Measurements from ENCODE around the gene AHCYL2. TPM values are rescaled to one million over a fixed set of nuclear protein-coding genes. Genes with fewer than 3 reads are reported as not detected.

AHCYL2 gene
- total and polyA plus RNA-seq, 2 experiments from 2014 or later = 7.8 to 29.4 TPM

DNA sequence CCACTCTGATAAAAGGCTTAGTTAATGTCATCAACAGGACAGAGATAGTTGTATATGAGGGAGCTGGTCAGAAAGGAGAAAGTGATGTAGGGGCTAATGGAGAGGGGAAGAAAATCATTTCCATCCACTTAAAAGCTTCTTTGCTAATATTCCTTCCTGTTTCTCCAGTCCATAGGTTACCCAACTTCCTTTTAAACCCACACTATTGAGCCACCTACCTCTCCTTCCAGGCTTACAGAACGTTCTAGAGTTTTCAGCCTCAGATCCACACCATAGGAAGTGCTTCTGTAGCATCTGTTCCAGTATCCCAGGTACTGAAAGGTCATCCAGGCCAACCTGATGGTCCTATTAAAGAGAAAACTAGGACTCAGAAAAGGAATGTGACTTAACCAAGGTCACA lies 237.6 kb downstream of the AHCYL2 start:
- H3K4me3 Mint-ChIP-seq = no peak overlapping the region
- no peaks in the 10 kb centered on the region for H3K79me2 ChIP-seq (replicated peaks; ENCODE audit: insufficient read depth)
- ATAC-seq = no peak

GRCh38 chr7:129464194-129464593 lies 239.4 kb downstream of the AHCYL2 start:
- no peak for ATAC-seq
- H3K4me2 ChIP-seq = no peak overlapping the region
- H3K4me3 ChIP-seq = no peak overlapping the region
- H3K79me2 ChIP-seq (replicated peaks; ENCODE audit: insufficient read depth) = no peaks in the 10 kb centered on the region
- Mint-ChIP-seq H3K36me3 (ENCODE audit: low read depth) (no peaks in the 10 kb centered on the region), H3K4me3 (no peak overlapping the region), H3K27me3 (ENCODE audit: insufficient read depth, low read depth, poor library complexity) (no peaks in the 10 kb centered on the region), H3K27ac (no peak overlapping the region), H3K4me1 (peaks cover 4% of the 10 kb centered on the region; the same call in 2 of the 3 replicates), H3K9me3 (no peaks in the 10 kb centered on the region)
- H4K20me1 ChIP-seq (replicated peaks; ENCODE audit: insufficient read depth) = no peaks in the 10 kb centered on the region; the same call in 1 of the 2 replicates
- H3F3A ChIP-seq (replicated peaks; ENCODE audit: low read depth) = no peaks in the 10 kb centered on the region
- no peaks in the 10 kb centered on the region for H3K4me1 ChIP-seq (ENCODE audit: insufficient read depth)
- no peaks in the 10 kb centered on the region for H3K27me3 ChIP-seq (ENCODE audit: insufficient read depth)
- no peaks in the 10 kb centered on the region for H3K9me2 ChIP-seq (ENCODE audit: insufficient read depth)
- no peak overlapping the region for H2AFZ ChIP-seq
- no peak overlapping the region for H3K27ac ChIP-seq (ENCODE audit: low read depth)
- DNase-seq (ENCODE audit: low spot score) = no peak
- H3K36me3 ChIP-seq (ENCODE audit: insufficient read depth) = peaks cover 22% of the 10 kb centered on the region
- no peak for TF ChIP-seq REST (IDR thresholded peaks at IDR 0.05; ENCODE audit: unreplicated experiment)
- no peak for TF ChIP-seq EZH2phosphoT487 (IDR thresholded peaks at IDR 0.05; ENCODE audit: unreplicated experiment)
- no peak for TF ChIP-seq CTCF (conservative IDR thresholded peaks at IDR 0.05; ENCODE audit: low read depth in 2 of 2)
- no peak for TF ChIP-seq EZH2 (IDR thresholded peaks at IDR 0.05; ENCODE audit: low read depth, unreplicated experiment)
- TF ChIP-seq ZNF114 (CRISPR knock-in tag; IDR thresholded peaks at IDR 0.05) = no peak
- TF ChIP-seq POLR2AphosphoS5 (IDR thresholded peaks at IDR 0.05; ENCODE audit: low read depth) = no peak
- TF ChIP-seq NANOG (IDR thresholded peaks at IDR 0.05; ENCODE audit: borderline replicate concordance) = no peak
- TF ChIP-seq CREB1 (CRISPR knock-in tag; IDR thresholded peaks at IDR 0.05; ENCODE audit: low read depth) = no peak
- no peak for TF ChIP-seq ZNF331 (CRISPR knock-in tag; IDR thresholded peaks at IDR 0.05; ENCODE audit: low read depth)
- no peak for TF ChIP-seq STAT1 (IDR thresholded peaks at IDR 0.05; ENCODE audit: unreplicated experiment)

More for the DNA sequence above, 237.6 kb downstream of the AHCYL2 start:
- Histone ChIP-seq H3K9me2 (ENCODE audit: insufficient read depth) (no peaks in the 10 kb centered on the region), H3F3A (replicated peaks; ENCODE audit: low read depth) (no peaks in the 10 kb centered on the region), H3K4me1 (ENCODE audit: insufficient read depth) (no peaks in the 10 kb centered on the region), H3K27ac (ENCODE audit: low read depth) (no peak overlapping the region), H3K4me2 (no peak overlapping the region), H2AFZ (no peak overlapping the region), H3K4me3 (no peak overlapping the region), H3K27me3 (ENCODE audit: insufficient read depth) (no peaks in the 10 kb centered on the region), H3K36me3 (ENCODE audit: insufficient read depth) (peaks cover 16% of the 10 kb centered on the region), H4K20me1 (replicated peaks; ENCODE audit: insufficient read depth) (no peaks in the 10 kb centered on the region; the same call in 1 of the 2 replicates)
- DNase-seq (ENCODE audit: low spot score) = no peak
- no peak overlapping the region for H3K27ac Mint-ChIP-seq
- H3K4me1 Mint-ChIP-seq = no peaks in the 10 kb centered on the region
- H3K27me3 Mint-ChIP-seq (ENCODE audit: insufficient read depth, low read depth, poor library complexity) = peaks cover 1% of the 10 kb centered on the region
- TF ChIP-seq ETS1 (IDR thresholded peaks at IDR 0.05) (no peak), CREB1 (CRISPR knock-in tag; IDR thresholded peaks at IDR 0.05; ENCODE audit: low read depth) (no peak)
- H3K36me3 Mint-ChIP-seq (ENCODE audit: low read depth) = peaks cover 5% of the 10 kb centered on the region; the same call in 1 of the 3 replicates
- H3K9me3 Mint-ChIP-seq = no peaks in the 10 kb centered on the region

All from GM23338 (cell line).